Natural killer cell (primary cell): ENCODE data around the gene DGCR6L. TPM values are rescaled to one million over a fixed set of nuclear protein-coding genes. Genes with fewer than 3 reads are reported as not detected.
"Not testable (repeated sequence)": the region's sequence is repeated elsewhere in the genome, so short reads cannot be mapped to it uniquely, and the experiment has no call there.

Experiments
- ATAC-seq, 3 donors: fragments of 150-1000 bp in 2 of 3; fragments of 200-7000 bp in 1 of 3; cut with Tn5 transposase; 1 replicate in 1 of 3; 2 replicates in 2 of 3; pipeline ENCODE4 v1.10.0; 2021; ENCODE audit warnings: mild to moderate bottlenecking in 2 of 3, moderate library complexity in 2 of 3
- DNase-seq, 2 donors: peaks; one replicate each; pipeline versions ENCODE4 v3.0.0 to v3.0.0-alpha.2; 2013 to 2021; ENCODE audit warnings: mixed read lengths in 1 of 2
- H3K27ac ChIP-seq: one replicate; pipeline ENCODE4 v1.5.1; 2013; ENCODE audit warnings: mild to moderate bottlenecking, low read length
- H3K27me3 ChIP-seq: one replicate; pipeline ENCODE4 v1.6.1; 2013; ENCODE audit warnings: low read length; ENCODE audit not compliant: control insufficient read depth, insufficient read depth
- H3K36me3 ChIP-seq: one replicate; pipeline ENCODE4 v1.6.1; 2013; ENCODE audit warnings: low read length; ENCODE audit not compliant: control insufficient read depth, insufficient read depth
- H3K4me1 ChIP-seq: one replicate; pipeline ENCODE4 v1.6.1; 2013; ENCODE audit warnings: low read length; ENCODE audit not compliant: control insufficient read depth, insufficient read depth
- H3K4me3 ChIP-seq: one replicate; pipeline ENCODE4 v1.5.1; 2013; ENCODE audit warnings: low read length
- H3K9me3 ChIP-seq: one replicate; pipeline ENCODE4 v1.6.1; 2013; ENCODE audit warnings: low read length; ENCODE audit not compliant: control insufficient read depth, insufficient read depth
- H3K27ac Mint-ChIP-seq, 2 donors: one replicate each; pipeline ENCODE4 v1.8.0; 2022; ENCODE audit warnings: mild to moderate bottlenecking in 2 of 2, mixed read lengths in 2 of 2, moderate library complexity in 1 of 2
- H3K27me3 Mint-ChIP-seq, 2 donors: one replicate each; pipeline ENCODE4 v1.8.0; 2022; ENCODE audit warnings: low read depth in 2 of 2, mixed read lengths in 2 of 2
- H3K36me3 Mint-ChIP-seq: one replicate; pipeline ENCODE4 v1.8.0; 2022; ENCODE audit warnings: mixed read lengths
- H3K4me1 Mint-ChIP-seq, 2 donors: one replicate each; pipeline ENCODE4 v1.8.0; 2022; ENCODE audit warnings: mixed read lengths in 2 of 2
- H3K4me3 Mint-ChIP-seq: one replicate; pipeline ENCODE4 v1.8.0; 2022; ENCODE audit warnings: mild to moderate bottlenecking, moderate library complexity, mixed read lengths
- H3K9me3 Mint-ChIP-seq, 2 donors: one replicate each; pipeline ENCODE4 v1.8.0; 2022; ENCODE audit warnings: mixed read lengths in 2 of 2
- CTCF ChIP-seq: fragments of 200-600 bp; IDR thresholded peaks from one replicate; pipeline ENCODE4 v1.8.0; 2022; ENCODE audit warnings: antibody characterized with exemption
- WGBS: methylation state at CpG from one replicate; pipeline ENCODE4 v1.1.7; 2013; ENCODE audit warnings: missing lambda C conversion rate; ENCODE audit not compliant: insufficient coverage; 5-methylcytosine and 5-hydroxymethylcytosine counted together
- intact Hi-C: fragments of 100-400 bp; cut with micrococcal nuclease; formaldehyde crosslinking; loops from one replicate; pipeline ENCODE4 v1.14.2; 2022
- total RNA-seq, 4 donors: library from RNA; stranded (reverse); fragments of 120-200 nt in 1 of 4; gene quantifications; one replicate each; pipeline versions ENCODE4 v1.2.3 to v1.2.4, GENCODE V29; 2013 to 2022

Gene DGCR6L
- total RNA-seq, 3 donors from 2014 or later (not counting 1 experiment from before 2014, with no cell fraction given), result 20.3 to 34.3 (median 33.0) TPM

- Mint-ChIP-seq H3K27me3 (no peaks in the 10 kb centered on the region), H3K27ac (no peak overlapping the region), H3K4me3 (no peak overlapping the region), H3K36me3 (no peaks in the 10 kb centered on the region), H3K4me1 (no peaks in the 10 kb centered on the region), H3K9me3 (no peaks in the 10 kb centered on the region)
- Histone ChIP-seq H3K27me3 (no peaks in the 10 kb centered on the region), H3K36me3 (no peaks in the 10 kb centered on the region), H3K4me3 (no peak overlapping the region), H3K27ac (no peak overlapping the region), H3K4me1 (no peaks in the 10 kb centered on the region), H3K9me3 (no peaks in the 10 kb centered on the region)
- intact Hi-C loops, result no loop called here
- DNase-seq, result no peak
- 89% methylated on average over 81 of the region's 81 CpGs for WGBS
- no peak for ATAC-seq
- no peak for TF ChIP-seq CTCF
Measured at GRCh38 chr22:20354238-20354975, 34.5 kb upstream of the DGCR6L start.

GRCh38 chr22:20352536-20352935, 32.7 kb upstream of the DGCR6L start:
- H3K4me1 ChIP-seq, H3K27me3 Mint-ChIP-seq, H3K9me3 Mint-ChIP-seq, H3K27ac Mint-ChIP-seq, H3K4me3 Mint-ChIP-seq, H3K4me1 Mint-ChIP-seq, H3K36me3 ChIP-seq, ATAC-seq, intact Hi-C loops, DNase-seq, H3K27me3 ChIP-seq, H3K9me3 ChIP-seq, H3K4me3 ChIP-seq, H3K27ac ChIP-seq, H3K36me3 Mint-ChIP-seq: not testable (repeated sequence)
- 75% methylated on average over 5 of the region's 6 CpGs for WGBS

- H3K27ac Mint-ChIP-seq, H3K36me3 Mint-ChIP-seq, H3K4me1 ChIP-seq, H3K27me3 Mint-ChIP-seq, H3K4me3 Mint-ChIP-seq, H3K9me3 ChIP-seq, intact Hi-C loops, ATAC-seq, H3K4me1 Mint-ChIP-seq, H3K27me3 ChIP-seq, H3K36me3 ChIP-seq, H3K27ac ChIP-seq, H3K4me3 ChIP-seq, H3K9me3 Mint-ChIP-seq: not testable (repeated sequence)
- 78% methylated on average over 1 of the region's 7 CpGs for WGBS
- DNase-seq, result peak in 1 of 2 donors; percentile 0
Measured at GRCh38 chr22:20346553-20346952, 26.7 kb upstream of the DGCR6L start.

- H3K27me3 ChIP-seq, H3K27ac ChIP-seq, H3K27ac Mint-ChIP-seq, ATAC-seq, H3K4me1 Mint-ChIP-seq, intact Hi-C loops, H3K27me3 Mint-ChIP-seq, H3K9me3 Mint-ChIP-seq, H3K4me1 ChIP-seq, H3K36me3 ChIP-seq, H3K4me3 Mint-ChIP-seq, H3K9me3 ChIP-seq, H3K36me3 Mint-ChIP-seq, H3K4me3 ChIP-seq: not testable (repeated sequence)
- 83% methylated on average over 1 of the region's 2 CpGs for WGBS
- peak in 1 of 2 donors; percentile 3 for DNase-seq
Measured at GRCh38 chr22:20338291-20338690, 18.4 kb upstream of the DGCR6L start.

- H3K9me3 ChIP-seq, H3K27ac Mint-ChIP-seq, H3K27me3 Mint-ChIP-seq, H3K4me3 ChIP-seq, H3K4me3 Mint-ChIP-seq, H3K36me3 Mint-ChIP-seq, intact Hi-C loops, H3K36me3 ChIP-seq, ATAC-seq, H3K27me3 ChIP-seq, H3K4me1 Mint-ChIP-seq, H3K9me3 Mint-ChIP-seq, H3K4me1 ChIP-seq, H3K27ac ChIP-seq: not testable (repeated sequence)
- peak in 1 of 2 donors; percentile 1 for DNase-seq
- 49% methylated on average over 2 of the region's 3 CpGs for WGBS
Measured at GRCh38 chr22:20337807-20338206, 17.9 kb upstream of the DGCR6L start.

- H3K9me3 Mint-ChIP-seq, H3K9me3 ChIP-seq, H3K27ac Mint-ChIP-seq, H3K36me3 Mint-ChIP-seq, H3K27ac ChIP-seq, H3K36me3 ChIP-seq, H3K4me1 Mint-ChIP-seq, H3K27me3 Mint-ChIP-seq, H3K4me1 ChIP-seq, ATAC-seq, H3K27me3 ChIP-seq, intact Hi-C loops, DNase-seq, H3K4me3 ChIP-seq, H3K4me3 Mint-ChIP-seq: not testable (repeated sequence)
- no CpG with 5 or more reads among the region's 1 CpG for WGBS
Measured at GRCh38 chr22:20336561-20336960, 16.7 kb upstream of the DGCR6L start.

GRCh38 chr22:20328569-20328930, 8.7 kb upstream of the DGCR6L start:
- H3K36me3 ChIP-seq, H3K27me3 Mint-ChIP-seq, H3K9me3 Mint-ChIP-seq, H3K4me1 ChIP-seq, H3K4me1 Mint-ChIP-seq, H3K36me3 Mint-ChIP-seq, H3K4me3 ChIP-seq, H3K27ac ChIP-seq, intact Hi-C loops, H3K27me3 ChIP-seq, H3K9me3 ChIP-seq: not testable (repeated sequence)
- 17% methylated on average over 4 of the region's 5 CpGs for WGBS
- peak in 1 of 2 donors; percentile 66 for DNase-seq
- Mint-ChIP-seq H3K4me3 (peak overlapping the region; percentile 80), H3K27ac (peak overlapping the region; percentile 84 to 96)
- ATAC-seq, result peak; percentile 48 to 63 (median 53)
